Measurements from ENCODE around the gene ARHGEF28. TPM values are rescaled to one million over a fixed set of nuclear protein-coding genes. Genes with fewer than 3 reads are reported as not detected.

Gene ARHGEF28
- total RNA-seq, 1 donor from 2014 or later = 44.9 TPM

GRCh38 chr5:73911761-73912393 is 285.9 kb downstream of the ARHGEF28 start:
- H3K36me3 Mint-ChIP-seq (ENCODE audit: unreplicated experiment) = peaks cover 38% of the 10 kb centered on the region
- no peaks in the 10 kb centered on the region for H3K27me3 Mint-ChIP-seq (ENCODE audit: unreplicated experiment)
- peak overlapping the region; percentile 54 for H3K27ac Mint-ChIP-seq (ENCODE audit: unreplicated experiment)
- H3K4me3 Mint-ChIP-seq (ENCODE audit: unreplicated experiment) = no peak overlapping the region
- DNase-seq (ENCODE audit: extremely low spot score, unreplicated experiment) = no peak
- H3K4me1 Mint-ChIP-seq (ENCODE audit: unreplicated experiment) = peaks cover 39% of the 10 kb centered on the region
- TF ChIP-seq CTCF (IDR thresholded peaks at IDR 0.05) = no peak
- no peaks in the 10 kb centered on the region for H3K9me3 Mint-ChIP-seq (ENCODE audit: unreplicated experiment)

DNA sequence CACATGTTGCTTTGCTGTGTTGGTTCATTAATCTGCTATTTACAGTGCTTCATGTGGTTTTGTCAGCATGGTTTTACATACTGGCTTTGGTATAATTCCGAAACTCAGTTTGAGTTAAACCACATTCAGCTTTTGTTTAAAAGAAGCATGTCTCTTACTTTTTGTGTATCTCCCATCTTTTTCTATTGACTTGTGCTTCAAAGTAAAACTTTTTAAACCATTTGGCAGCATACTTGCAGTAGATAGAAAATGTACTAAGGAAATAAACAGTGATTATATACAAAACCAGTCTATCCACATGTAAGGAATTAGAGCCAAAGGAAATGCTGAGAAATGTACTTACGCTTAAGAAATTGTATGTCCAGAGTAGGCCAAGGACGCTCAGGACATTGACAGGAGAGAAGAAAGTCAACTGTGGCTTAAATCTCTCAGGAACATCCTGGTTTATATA is 286.9 kb downstream of the ARHGEF28 start:
- no peak for TF ChIP-seq CTCF (IDR thresholded peaks at IDR 0.05)
- Mint-ChIP-seq H3K9me3 (ENCODE audit: unreplicated experiment) (no peaks in the 10 kb centered on the region), H3K27ac (ENCODE audit: unreplicated experiment) (no peak overlapping the region), H3K27me3 (ENCODE audit: unreplicated experiment) (no peaks in the 10 kb centered on the region), H3K36me3 (ENCODE audit: unreplicated experiment) (peaks cover 41% of the 10 kb centered on the region), H3K4me1 (ENCODE audit: unreplicated experiment) (peaks cover 44% of the 10 kb centered on the region), H3K4me3 (ENCODE audit: unreplicated experiment) (no peak overlapping the region)
- DNase-seq (ENCODE audit: extremely low spot score, unreplicated experiment) = no peak

GRCh38 chr5:73913971-73914370 is 288.0 kb downstream of the ARHGEF28 start:
- DNase-seq (ENCODE audit: extremely low spot score, unreplicated experiment) = no peak
- H3K4me1 Mint-ChIP-seq (ENCODE audit: unreplicated experiment) = peaks cover 38% of the 10 kb centered on the region
- no peak overlapping the region for H3K4me3 Mint-ChIP-seq (ENCODE audit: unreplicated experiment)
- H3K36me3 Mint-ChIP-seq (ENCODE audit: unreplicated experiment) = peaks cover 45% of the 10 kb centered on the region
- no peak overlapping the region for H3K27ac Mint-ChIP-seq (ENCODE audit: unreplicated experiment)
- TF ChIP-seq CTCF (IDR thresholded peaks at IDR 0.05) = no peak
- no peaks in the 10 kb centered on the region for H3K27me3 Mint-ChIP-seq (ENCODE audit: unreplicated experiment)
- H3K9me3 Mint-ChIP-seq (ENCODE audit: unreplicated experiment) = no peaks in the 10 kb centered on the region

- H3K9me3 Mint-ChIP-seq (ENCODE audit: unreplicated experiment) = no peaks in the 10 kb centered on the region
- H3K4me1 Mint-ChIP-seq (ENCODE audit: unreplicated experiment) = peaks cover 33% of the 10 kb centered on the region
- DNase-seq (ENCODE audit: extremely low spot score, unreplicated experiment) = no peak
- H3K27me3 Mint-ChIP-seq (ENCODE audit: unreplicated experiment) = no peaks in the 10 kb centered on the region
- no peak overlapping the region for H3K4me3 Mint-ChIP-seq (ENCODE audit: unreplicated experiment)
- peaks cover 47% of the 10 kb centered on the region for H3K36me3 Mint-ChIP-seq (ENCODE audit: unreplicated experiment)
- no peak for TF ChIP-seq CTCF (IDR thresholded peaks at IDR 0.05)
- no peak overlapping the region for H3K27ac Mint-ChIP-seq (ENCODE audit: unreplicated experiment)
These were observed 289.3 kb downstream of the ARHGEF28 start for GRCh38 chr5:73915345-73915744.

- H3K36me3 Mint-ChIP-seq (ENCODE audit: unreplicated experiment) = peaks cover 42% of the 10 kb centered on the region
- H3K27ac Mint-ChIP-seq (ENCODE audit: unreplicated experiment) = peak overlapping the region; percentile 35
- no peak for TF ChIP-seq CTCF (IDR thresholded peaks at IDR 0.05)
- no peak for DNase-seq (ENCODE audit: extremely low spot score, unreplicated experiment)
- no peak overlapping the region for H3K4me3 Mint-ChIP-seq (ENCODE audit: unreplicated experiment)
- no peaks in the 10 kb centered on the region for H3K27me3 Mint-ChIP-seq (ENCODE audit: unreplicated experiment)
- peaks cover 20% of the 10 kb centered on the region for H3K4me1 Mint-ChIP-seq (ENCODE audit: unreplicated experiment)
- H3K9me3 Mint-ChIP-seq (ENCODE audit: unreplicated experiment) = no peaks in the 10 kb centered on the region
These were observed 291.4 kb downstream of the ARHGEF28 start for GRCh38 chr5:73917433-73917832.

Measured in osteocyte (in vitro differentiated cells).